ENCODE measurements around the gene HDDC3. TPM values are rescaled to one million over a fixed set of nuclear protein-coding genes. Genes with fewer than 3 reads are reported as not detected.
A peak's percentile ranks its signal among the peaks of the same experiment; 100 is the strongest.

The HDDC3 gene
- polyA plus RNA-seq, 1 of the 3 experiments (the other 2 are of a cell fraction): 25.8 TPM

DNA sequence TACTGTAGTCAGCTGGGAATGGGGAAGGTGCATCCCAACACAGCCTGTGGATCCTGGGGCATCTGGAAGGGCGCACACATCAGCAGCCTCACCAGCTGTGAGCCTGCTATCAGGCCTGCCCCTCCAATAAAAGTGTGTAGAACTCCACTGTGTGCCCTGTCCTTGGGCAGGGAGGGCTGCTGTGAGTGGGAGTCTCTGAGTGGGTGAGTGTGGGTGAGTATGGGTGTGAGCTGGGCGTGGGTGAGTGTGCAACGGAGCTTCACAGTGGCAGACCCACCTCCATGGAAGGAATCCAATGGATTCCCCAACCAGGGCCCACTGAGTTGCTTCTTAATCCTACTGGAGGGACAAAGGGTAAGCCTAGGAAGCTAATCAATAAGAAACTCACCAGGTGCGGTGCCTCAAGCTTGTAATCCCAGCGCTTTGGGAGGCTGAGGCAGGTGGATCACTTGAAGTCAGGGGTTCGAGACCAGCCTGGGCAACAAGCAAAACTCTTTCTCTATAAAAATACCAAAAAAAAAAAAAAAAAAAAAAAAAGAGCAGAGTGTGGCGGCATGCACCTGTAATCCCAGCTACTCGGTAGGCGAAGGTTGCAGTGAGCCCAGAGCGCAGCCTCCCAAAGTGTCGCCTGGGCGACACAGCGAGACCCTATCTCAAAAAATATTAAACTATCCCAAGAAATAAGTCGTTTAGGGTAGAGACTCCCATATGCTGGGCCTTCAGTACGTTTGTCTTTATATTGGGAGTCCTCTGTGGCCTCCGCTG lies 21.8 kb upstream of the HDDC3 start:
- Histone ChIP-seq H3K36me3 (replicated peaks in 1 of 2; ENCODE audit: control insufficient read depth in 1 of 2, insufficient read depth in 2 of 2, low read length in 1 of 2) (peaks cover 9 to 37% of the 10 kb centered on the region in 2 experiments), H3K27ac (ENCODE audit: low read depth in 2 of 2, low read length in 1 of 2) (peak overlapping the region in 1 of 2 experiments; percentile 88; a peak in 1 of 4 replicates), H3K9me2 (no peaks in the 10 kb centered on the region), H3K27me3 (ENCODE audit: insufficient read depth) (no peaks in the 10 kb centered on the region), H3K79me2 (ENCODE audit: insufficient read depth) (peaks cover 27% of the 10 kb centered on the region), H3K9me3 (no peaks in the 10 kb centered on the region), H2AFZ (ENCODE audit: low read depth) (peak overlapping the region; percentile 94), H3K4me3 (ENCODE audit: low read depth in 2 of 2, low read length in 1 of 2) (peak overlapping the region in 1 of 2 experiments; percentile 81; a peak in 1 of 4 replicates), H3K9ac (0 out of 2 replicates have a peak overlapping the region, but pooled peaks have one; percentile 94), H3K4me2 (peak overlapping the region; percentile 86), H3F3A (replicated peaks; ENCODE audit: insufficient read depth) (peaks cover 12% of the 10 kb centered on the region), H4K20me1 (ENCODE audit: insufficient read depth) (no peaks in the 10 kb centered on the region), H3K4me1 (ENCODE audit: control insufficient read depth in 1 of 2, insufficient read depth in 2 of 2, low read depth in 1 of 2, low read length in 1 of 2) (peaks cover 0 to 23% of the 10 kb centered on the region in 2 experiments; a peak in 1 of 4 replicates)
- WGBS (ENCODE audit: low lambda C conversion rate): 79% methylated on average over 16 of the region's 16 CpGs
- ChIA-PET POLR2A (interaction anchor here (0.5 to 2.6 kb wide), 9 partner anchors 8 to 565 kb away, joined by 3 to 23 read pairs (median 3); partner anchors contain the start of genes HDDC3 and UNC45A), CTCF (interaction anchor here (1.0 to 10.8 kb wide), 9 partner anchors 11 to 318 kb away, joined by 3 to 186 read pairs (median 3); partner anchors contain the start of genes HDDC3 and UNC45A)
- DNase-seq: no peak
- TF ChIP-seq, protein P1, sequence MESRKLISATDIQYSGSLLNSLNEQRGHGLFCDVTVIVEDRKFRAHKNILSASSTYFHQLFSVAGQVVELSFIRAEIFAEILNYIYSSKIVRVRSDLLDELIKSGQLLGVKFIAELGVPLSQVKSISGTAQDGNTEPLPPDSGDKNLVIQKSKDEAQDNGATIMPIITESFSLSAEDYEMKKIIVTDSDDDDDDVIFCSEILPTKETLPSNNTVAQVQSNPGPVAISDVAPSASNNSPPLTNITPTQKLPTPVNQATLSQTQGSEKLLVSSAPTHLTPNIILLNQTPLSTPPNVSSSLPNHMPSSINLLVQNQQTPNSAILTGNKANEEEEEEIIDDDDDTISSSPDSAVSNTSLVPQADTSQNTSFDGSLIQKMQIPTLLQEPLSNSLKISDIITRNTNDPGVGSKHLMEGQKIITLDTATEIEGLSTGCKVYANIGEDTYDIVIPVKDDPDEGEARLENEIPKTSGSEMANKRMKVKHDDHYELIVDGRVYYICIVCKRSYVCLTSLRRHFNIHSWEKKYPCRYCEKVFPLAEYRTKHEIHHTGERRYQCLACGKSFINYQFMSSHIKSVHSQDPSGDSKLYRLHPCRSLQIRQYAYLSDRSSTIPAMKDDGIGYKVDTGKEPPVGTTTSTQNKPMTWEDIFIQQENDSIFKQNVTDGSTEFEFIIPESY (IDR thresholded peaks at IDR 0.05; ENCODE audit: borderline replicate concordance, low read depth): no peak
- no peak for TF ChIP-seq GABPA (IDR thresholded peaks at IDR 0.05; ENCODE audit: low read depth)
- no peak for TF ChIP-seq TAF1 (IDR thresholded peaks at IDR 0.05; ENCODE audit: borderline replicate concordance, low read depth, low read length)

DNA sequence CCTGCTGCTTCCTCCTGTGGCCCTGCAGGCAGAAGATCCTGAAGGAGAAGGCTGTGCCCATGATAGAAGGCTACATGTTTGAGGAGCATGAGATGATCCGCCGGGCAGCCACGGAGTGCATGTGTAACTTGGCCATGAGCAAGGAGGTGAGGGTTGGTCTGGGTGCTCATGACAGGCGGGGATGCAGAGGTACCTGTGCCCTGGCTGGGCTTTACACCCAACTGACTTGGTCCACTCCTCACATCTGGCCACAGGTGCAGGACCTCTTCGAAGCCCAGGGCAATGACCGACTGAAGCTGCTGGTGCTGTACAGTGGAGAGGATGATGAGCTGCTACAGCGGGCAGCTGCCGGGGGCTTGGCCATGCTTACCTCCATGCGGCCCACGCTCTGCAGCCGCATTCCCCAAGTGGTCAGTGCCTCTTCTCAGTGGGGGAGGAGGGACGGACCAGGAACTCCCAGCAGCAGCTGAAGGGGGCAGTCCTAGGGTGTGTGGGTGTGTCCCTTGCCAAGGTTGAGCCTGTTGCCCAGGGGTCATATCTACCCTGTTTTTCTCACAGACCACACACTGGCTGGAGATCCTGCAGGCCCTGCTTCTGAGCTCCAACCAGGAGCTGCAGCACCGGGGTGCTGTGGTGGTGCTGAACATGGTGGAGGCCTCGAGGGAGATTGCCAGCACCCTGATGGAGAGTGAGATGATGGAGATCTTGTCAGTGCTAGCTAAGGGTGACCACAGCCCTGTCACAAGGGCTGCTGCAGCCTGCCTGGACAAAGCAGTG lies 20.7 kb upstream of the HDDC3 start:
- CTCF ChIA-PET: interaction anchor here (1.1 to 10.8 kb wide), 5 partner anchors 11 to 98 kb away, joined by 3 to 186 read pairs (median 3); partner anchors contain the start of genes HDDC3 and UNC45A
- no peaks in the 10 kb centered on the region for H4K20me1 ChIP-seq (ENCODE audit: insufficient read depth)
- peaks cover 12% of the 10 kb centered on the region for H3F3A ChIP-seq (replicated peaks; ENCODE audit: insufficient read depth)
- no peak overlapping the region for H3K9ac ChIP-seq
- WGBS (ENCODE audit: low lambda C conversion rate): 98% methylated on average over 6 of the region's 14 CpGs
- H3K4me3 ChIP-seq (ENCODE audit: low read depth in 2 of 2, low read length in 1 of 2): no peak overlapping the region
- no peaks in the 10 kb centered on the region for H3K9me3 ChIP-seq
- DNase-seq: no peak
- POLR2A ChIA-PET: interaction anchor here (2.6 kb wide), 1 partner anchor 20 kb away, joined by 23 read pairs; the partner anchor contains the start of genes HDDC3 and UNC45A
- no peak overlapping the region for H3K27ac ChIP-seq (ENCODE audit: low read depth in 2 of 2, low read length in 1 of 2)
- H3K27me3 ChIP-seq (ENCODE audit: insufficient read depth): no peaks in the 10 kb centered on the region
- H3K4me1 ChIP-seq (ENCODE audit: control insufficient read depth in 1 of 2, insufficient read depth in 2 of 2, low read depth in 1 of 2, low read length in 1 of 2): peaks cover 0 to 23% of the 10 kb centered on the region in 2 experiments; a peak in 1 of 4 replicates
- no peaks in the 10 kb centered on the region for H3K9me2 ChIP-seq
- H2AFZ ChIP-seq (ENCODE audit: low read depth): no peak overlapping the region
- peaks cover 22% of the 10 kb centered on the region for H3K79me2 ChIP-seq (ENCODE audit: insufficient read depth)
- no peak overlapping the region for H3K4me2 ChIP-seq
- peaks cover 10 to 44% of the 10 kb centered on the region in 2 experiments for H3K36me3 ChIP-seq (replicated peaks in 1 of 2; ENCODE audit: control insufficient read depth in 1 of 2, insufficient read depth in 2 of 2, low read length in 1 of 2)
- TF ChIP-seq YY1 (IDR thresholded peaks at IDR 0.05; ENCODE audit: low read depth) (no peak), ELF1 (IDR thresholded peaks at IDR 0.05) (no peak), FOXJ3 (CRISPR knock-in tag; IDR thresholded peaks at IDR 0.05) (no peak), FOSL2 (IDR thresholded peaks at IDR 0.05; ENCODE audit: borderline replicate concordance, low read depth) (no peak), CHD2 (IDR thresholded peaks at IDR 0.05; ENCODE audit: low read length, partially characterized antibody) (no peak), EP300 (IDR thresholded peaks at IDR 0.05; ENCODE audit: borderline replicate concordance in 1 of 2, low read depth in 1 of 2, low read length in 1 of 2) (no peak), RAD21 (IDR thresholded peaks at IDR 0.05; ENCODE audit: low read length) (no peak), RCOR1 (IDR thresholded peaks at IDR 0.05; ENCODE audit: low read length) (no peak), TCF12 (IDR thresholded peaks at IDR 0.05) (no peak), MXI1 (IDR thresholded peaks at IDR 0.05; ENCODE audit: low read depth, low read length) (no peak), SIN3A (IDR thresholded peaks at IDR 0.05; ENCODE audit: borderline replicate concordance, low read depth, low read length) (no peak)
- TF ChIP-seq, protein P2, sequence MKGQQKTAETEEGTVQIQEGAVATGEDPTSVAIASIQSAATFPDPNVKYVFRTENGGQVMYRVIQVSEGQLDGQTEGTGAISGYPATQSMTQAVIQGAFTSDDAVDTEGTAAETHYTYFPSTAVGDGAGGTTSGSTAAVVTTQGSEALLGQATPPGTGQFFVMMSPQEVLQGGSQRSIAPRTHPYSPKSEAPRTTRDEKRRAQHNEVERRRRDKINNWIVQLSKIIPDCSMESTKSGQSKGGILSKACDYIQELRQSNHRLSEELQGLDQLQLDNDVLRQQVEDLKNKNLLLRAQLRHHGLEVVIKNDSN (IDR thresholded peaks at IDR 0.05; ENCODE audit: borderline replicate concordance, low read depth): no peak
- TF ChIP-seq, protein P3, sequence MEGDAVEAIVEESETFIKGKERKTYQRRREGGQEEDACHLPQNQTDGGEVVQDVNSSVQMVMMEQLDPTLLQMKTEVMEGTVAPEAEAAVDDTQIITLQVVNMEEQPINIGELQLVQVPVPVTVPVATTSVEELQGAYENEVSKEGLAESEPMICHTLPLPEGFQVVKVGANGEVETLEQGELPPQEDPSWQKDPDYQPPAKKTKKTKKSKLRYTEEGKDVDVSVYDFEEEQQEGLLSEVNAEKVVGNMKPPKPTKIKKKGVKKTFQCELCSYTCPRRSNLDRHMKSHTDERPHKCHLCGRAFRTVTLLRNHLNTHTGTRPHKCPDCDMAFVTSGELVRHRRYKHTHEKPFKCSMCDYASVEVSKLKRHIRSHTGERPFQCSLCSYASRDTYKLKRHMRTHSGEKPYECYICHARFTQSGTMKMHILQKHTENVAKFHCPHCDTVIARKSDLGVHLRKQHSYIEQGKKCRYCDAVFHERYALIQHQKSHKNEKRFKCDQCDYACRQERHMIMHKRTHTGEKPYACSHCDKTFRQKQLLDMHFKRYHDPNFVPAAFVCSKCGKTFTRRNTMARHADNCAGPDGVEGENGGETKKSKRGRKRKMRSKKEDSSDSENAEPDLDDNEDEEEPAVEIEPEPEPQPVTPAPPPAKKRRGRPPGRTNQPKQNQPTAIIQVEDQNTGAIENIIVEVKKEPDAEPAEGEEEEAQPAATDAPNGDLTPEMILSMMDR (IDR thresholded peaks at IDR 0.05): no peak
- TF ChIP-seq, protein P4, sequence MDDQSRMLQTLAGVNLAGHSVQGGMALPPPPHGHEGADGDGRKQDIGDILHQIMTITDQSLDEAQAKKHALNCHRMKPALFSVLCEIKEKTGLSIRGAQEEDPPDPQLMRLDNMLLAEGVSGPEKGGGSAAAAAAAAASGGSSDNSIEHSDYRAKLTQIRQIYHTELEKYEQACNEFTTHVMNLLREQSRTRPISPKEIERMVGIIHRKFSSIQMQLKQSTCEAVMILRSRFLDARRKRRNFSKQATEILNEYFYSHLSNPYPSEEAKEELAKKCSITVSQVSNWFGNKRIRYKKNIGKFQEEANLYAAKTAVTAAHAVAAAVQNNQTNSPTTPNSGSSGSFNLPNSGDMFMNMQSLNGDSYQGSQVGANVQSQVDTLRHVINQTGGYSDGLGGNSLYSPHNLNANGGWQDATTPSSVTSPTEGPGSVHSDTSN (IDR thresholded peaks at IDR 0.05): no peak
- TF ChIP-seq, protein P5, sequence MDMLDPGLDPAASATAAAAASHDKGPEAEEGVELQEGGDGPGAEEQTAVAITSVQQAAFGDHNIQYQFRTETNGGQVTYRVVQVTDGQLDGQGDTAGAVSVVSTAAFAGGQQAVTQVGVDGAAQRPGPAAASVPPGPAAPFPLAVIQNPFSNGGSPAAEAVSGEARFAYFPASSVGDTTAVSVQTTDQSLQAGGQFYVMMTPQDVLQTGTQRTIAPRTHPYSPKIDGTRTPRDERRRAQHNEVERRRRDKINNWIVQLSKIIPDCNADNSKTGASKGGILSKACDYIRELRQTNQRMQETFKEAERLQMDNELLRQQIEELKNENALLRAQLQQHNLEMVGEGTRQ (IDR thresholded peaks at IDR 0.05; ENCODE audit: borderline replicate concordance, low read depth, low read length): no peak

All from SK-N-SH (cell line).